Esophagus muscularis mucosa (tissue), 4 donors: ENCODE results near the gene CPNE7. TPM values are rescaled to one million over a fixed set of nuclear protein-coding genes. Genes with fewer than 3 reads are reported as not detected.

Source experiments
- DNase-seq: peaks from one replicate; pipeline ENCODE4 v3.0.0-alpha.2; 2017; ENCODE audit errors: extremely low spot score
- H3K27ac ChIP-seq, 4 donors: fragments of 200-600 bp; sonication (generic); replicated peaks in 1 of 4; 1 replicate in 3 of 4; 2 replicates in 1 of 4; pipeline ENCODE4 v1.5.1; 2016 to 2019; ENCODE audit warnings: mild to moderate bottlenecking in 1 of 4
- H3K27me3 ChIP-seq, 4 donors: fragments of 200-600 bp; sonication (generic); one replicate each; pipeline versions ENCODE4 v1.5.1 to v1.6.0; 2016 to 2019
- H3K36me3 ChIP-seq, 4 donors: fragments of 200-600 bp; sonication (generic); one replicate each; pipeline ENCODE4 v1.5.1; 2016 to 2019
- H3K4me1 ChIP-seq, 4 donors: fragments of 200-600 bp; sonication (generic); one replicate each; pipeline ENCODE4 v1.5.1; 2016 to 2019
- H3K4me3 ChIP-seq, 4 donors: fragments of 200-600 bp; sonication (generic); 1 replicate in 2 of 4; 2 replicates in 2 of 4; pipeline ENCODE4 v1.5.1; 2016 to 2019; ENCODE audit warnings: mild to moderate bottlenecking in 4 of 4, moderate library complexity in 1 of 4
- H3K9me3 ChIP-seq, 4 donors: fragments of 200-600 bp; sonication (generic); 1 replicate in 3 of 4; 2 replicates in 1 of 4; pipeline ENCODE4 v1.5.1; 2016 to 2019
- CTCF ChIP-seq, 3 experiments: fragments of 200-600 bp in 2 of 3; fragments of 450-650 bp in 1 of 3; sonication (generic) in 2 of 3; IDR thresholded peaks; one replicate each; pipeline ENCODE4 v1.5.1; 2017 to 2019; ENCODE audit warnings: antibody characterized with exemption in 3 of 3, mild to moderate bottlenecking in 2 of 3, moderate library complexity in 1 of 3
- EP300 ChIP-seq: sonication (generic); formaldehyde crosslinking; IDR thresholded peaks from one replicate; pipeline ENCODE4 v1.6.1; 2017; ENCODE audit warnings: antibody characterized with exemption
- POLR2A ChIP-seq: fragments of 450-650 bp; IDR thresholded peaks from one replicate; pipeline ENCODE4 v1.6.1; 2017; ENCODE audit warnings: antibody characterized with exemption, moderate library complexity, mild to moderate bottlenecking, low read depth
- POLR2AphosphoS5 ChIP-seq, 2 donors: sonication (generic); formaldehyde crosslinking; IDR thresholded peaks; one replicate each; pipeline ENCODE4 v1.6.1; 2017; ENCODE audit warnings: antibody characterized with exemption in 2 of 2
- WGBS: methylation state at CpG from one replicate; pipeline ENCODE4 v1.1.5; 2018; 5-methylcytosine and 5-hydroxymethylcytosine counted together
- intact Hi-C: fragments of 100-400 bp; cut with DNase I; formaldehyde crosslinking; loops from one replicate; pipeline ENCODE4 v1.15.1; 2023
- total RNA-seq, 4 donors: library from RNA; depleted of rRNA; stranded (reverse); fragments of >200 nt; gene quantifications; one replicate each; pipeline versions ENCODE4 v1.1.0 to v1.2.1, GENCODE V29; 2016

CPNE7 gene
- total RNA-seq, 4 donors from 2014 or later, result 0.83 to 1.7 (median 1.4) TPM; not detected in 1

GRCh38 chr16:89615596-89616090 is 40.1 kb downstream of the CPNE7 start:
- Histone ChIP-seq H3K9me3 (no peaks in the 10 kb centered on the region), H3K4me1 (peaks cover 0 to 7% (median 0%) of the 10 kb centered on the region in 4 donors), H3K27me3 (peaks cover 0 to 90% (median 11%) of the 10 kb centered on the region in 4 donors), H3K36me3 (no peaks in the 10 kb centered on the region), H3K27ac (no peak overlapping the region), H3K4me3 (no peak overlapping the region)
- intact Hi-C loops, result no loop called here
- TF ChIP-seq POLR2AphosphoS5 (IDR thresholded peaks at IDR 0.05) (no peak), POLR2A (no peak), CTCF (IDR thresholded peaks at IDR 0.05) (peak; percentile 42 to 51 (median 50)), EP300 (no peak)
- DNase-seq, result no peak
- WGBS, result 40% methylated on average over 17 of the region's 17 CpGs

- H3K36me3 ChIP-seq, result no peaks in the 10 kb centered on the region
- no peak for TF ChIP-seq POLR2AphosphoS5 (IDR thresholded peaks at IDR 0.05)
- no peak for TF ChIP-seq EP300
- no peak for TF ChIP-seq CTCF (IDR thresholded peaks at IDR 0.05)
- no peak for TF ChIP-seq POLR2A
- peaks cover 0 to 7% (median 0%) of the 10 kb centered on the region in 4 donors for H3K4me1 ChIP-seq
- DNase-seq, result no peak
- H3K27me3 ChIP-seq, result peaks cover 0 to 90% (median 11%) of the 10 kb centered on the region in 4 donors
- H3K9me3 ChIP-seq, result no peaks in the 10 kb centered on the region
- intact Hi-C loops, result no loop called here
- H3K27ac ChIP-seq, result no peak overlapping the region
- WGBS, result 80% methylated on average over 20 of the region's 20 CpGs
- H3K4me3 ChIP-seq, result no peak overlapping the region
Observed at GRCh38 chr16:89616623-89617022, 41.1 kb downstream of the CPNE7 start.

GRCh38 chr16:89617036-89617435 is 41.5 kb downstream of the CPNE7 start:
- Histone ChIP-seq H3K4me1 (peaks cover 0 to 7% (median 0%) of the 10 kb centered on the region in 4 donors), H3K27me3 (peaks cover 0 to 90% (median 11%) of the 10 kb centered on the region in 4 donors), H3K4me3 (no peak overlapping the region), H3K9me3 (no peaks in the 10 kb centered on the region), H3K36me3 (no peaks in the 10 kb centered on the region), H3K27ac (no peak overlapping the region)
- DNase-seq, result no peak
- TF ChIP-seq POLR2A (no peak), EP300 (no peak), POLR2AphosphoS5 (IDR thresholded peaks at IDR 0.05) (no peak), CTCF (IDR thresholded peaks at IDR 0.05) (no peak)
- 58% methylated on average over 6 of the region's 6 CpGs for WGBS
- intact Hi-C loops, result no loop called here

- WGBS, result 45% methylated on average over 15 of the region's 16 CpGs
- intact Hi-C loops, result no loop called here
- Histone ChIP-seq H3K4me3 (no peak overlapping the region), H3K27ac (no peak overlapping the region), H3K27me3 (peaks cover 0 to 87% (median 11%) of the 10 kb centered on the region in 4 donors), H3K36me3 (no peaks in the 10 kb centered on the region), H3K4me1 (peaks cover 0 to 7% (median 0%) of the 10 kb centered on the region in 4 donors), H3K9me3 (no peaks in the 10 kb centered on the region)
- TF ChIP-seq POLR2A (no peak), EP300 (no peak), CTCF (IDR thresholded peaks at IDR 0.05) (no peak), POLR2AphosphoS5 (IDR thresholded peaks at IDR 0.05) (no peak)
- no peak for DNase-seq
Observed at GRCh38 chr16:89618109-89618998, 42.8 kb downstream of the CPNE7 start.
